ENCODE measurements around the gene VPS41. TPM values are rescaled to one million over a fixed set of nuclear protein-coding genes. Genes with fewer than 3 reads are reported as not detected.

The VPS41 gene
- total and polyA plus RNA-seq, 4 donors = 9.2 to 24.1 (median 16.1) TPM

- TF ChIP-seq HNF4G (IDR thresholded peaks at IDR 0.05) (no peak), RAD21 (IDR thresholded peaks at IDR 0.05) (no peak), TAF1 (conservative IDR thresholded peaks at IDR 0.05) (no peak), CTCF (IDR thresholded peaks at IDR 0.05; ENCODE audit: low read depth, low read length, missing input control) (no peak)
These were observed 62.7 kb downstream of the VPS41 start (continued) for GRCh38 chr7:38846280-38846679.

- H3K9me3 ChIP-seq (ENCODE audit: control insufficient read depth in 4 of 4, low read length in 3 of 4) = no peaks in the 10 kb centered on the region
- TF ChIP-seq HNF4A (conservative IDR thresholded peaks at IDR 0.05) (peak; percentile 26 to 59), FOXA2 (IDR thresholded peaks at IDR 0.05) (no peak), CTCF (IDR thresholded peaks at IDR 0.05; ENCODE audit: low read depth, low read length, missing input control) (no peak), RAD21 (IDR thresholded peaks at IDR 0.05) (no peak), FOXA1 (IDR thresholded peaks at IDR 0.05) (no peak), TAF1 (conservative IDR thresholded peaks at IDR 0.05) (no peak), SP1 (IDR thresholded peaks at IDR 0.05) (no peak), REST (IDR thresholded peaks at IDR 0.05) (peak; percentile 93), MAX (IDR thresholded peaks at IDR 0.05) (no peak), ZBTB33 (IDR thresholded peaks at IDR 0.05) (no peak)
- H3K36me3 ChIP-seq (ENCODE audit: control insufficient read depth in 4 of 4, insufficient read depth in 3 of 4, low read depth in 1 of 4, low read length in 3 of 4) = peaks cover 0 to 3% (median 0%) of the 10 kb centered on the region in 4 donors
- H3K27me3 ChIP-seq (ENCODE audit: control insufficient read depth in 4 of 4, insufficient read depth in 4 of 4, low read length in 3 of 4) = no peaks in the 10 kb centered on the region
- WGBS = 61% methylated on average over 8 of the region's 8 CpGs
- no peak overlapping the region for H3K4me3 ChIP-seq (ENCODE audit: low read depth in 1 of 3, low read length in 3 of 3)
- DNase-seq (ENCODE audit: low spot score) = no peak
- H3K27ac ChIP-seq (ENCODE audit: low read depth in 1 of 2, low read length in 2 of 2) = no peak overlapping the region
- H3K9ac ChIP-seq (ENCODE audit: low read depth in 1 of 2, low read length in 2 of 2) = no peak overlapping the region
- no peaks in the 10 kb centered on the region for H3K4me1 ChIP-seq (ENCODE audit: control insufficient read depth in 4 of 4, insufficient read depth in 4 of 4, low read length in 3 of 4)
These were observed 63.9 kb downstream of the VPS41 start for GRCh38 chr7:38844952-38845563.

All from liver (tissue), 9 donors.